Thoracic aorta (tissue), 2 donors: Measurements from ENCODE around the gene LDLRAD4. TPM values are rescaled to one million over a fixed set of nuclear protein-coding genes. Genes with fewer than 3 reads are reported as not detected.

Source experiments
- ATAC-seq: fragments of 150-250 bp; one replicate; pipeline ENCODE4 v1.8.0; 2017; ENCODE audit warnings: low read depth; ENCODE audit not compliant: insufficient number of reproducible peaks, low FRiP score
- DNase-seq: peaks from one replicate; pipeline ENCODE4 v3.0.0-alpha.2; 2020; ENCODE audit warnings: low spot score
- H3K27ac ChIP-seq, 2 donors: fragments of 200-600 bp; sonication (generic); 1 replicate in 1 of 2; 2 replicates in 1 of 2; pipeline ENCODE4 v1.5.1; 2016; ENCODE audit warnings: mild to moderate bottlenecking in 2 of 2, moderate library complexity in 2 of 2
- H3K27me3 ChIP-seq: fragments of 200-600 bp; sonication (generic); replicated peaks from 2 replicates; pipeline ENCODE4 v1.6.0; 2016; ENCODE audit warnings: mild to moderate bottlenecking; ENCODE audit not compliant: insufficient read depth
- H3K36me3 ChIP-seq: fragments of 200-600 bp; sonication (generic); one replicate; pipeline ENCODE4 v1.5.1; 2016
- H3K4me1 ChIP-seq, 2 donors: fragments of 200-600 bp; sonication (generic); 1 replicate in 1 of 2; 2 replicates in 1 of 2; pipeline versions ENCODE4 v1.5.1 to v1.6.0; 2016; ENCODE audit warnings: low read depth in 2 of 2, mild to moderate bottlenecking in 1 of 2; ENCODE audit not compliant: control insufficient read depth in 1 of 2
- H3K4me3 ChIP-seq: fragments of 200-600 bp; sonication (generic); 2 replicates; pipeline ENCODE4 v1.5.1; 2016; ENCODE audit warnings: mild to moderate bottlenecking
- H3K9me3 ChIP-seq: fragments of 200-600 bp; sonication (generic); 2 replicates; pipeline ENCODE4 v1.5.1; 2016
- total RNA-seq, 2 donors: library from RNA; depleted of rRNA; stranded (reverse); fragments of >200 nt; gene quantifications; one replicate each; pipeline versions ENCODE4 v1.1.0 to v1.2.3, GENCODE V29; 2016
- TF ChIP-seq, protein P1 (sequence below): fragments of 200-600 bp; sonication (generic); IDR thresholded peaks from one replicate; pipeline ENCODE4 v1.5.1; 2019; ENCODE audit warnings: antibody characterized with exemption

Gene LDLRAD4
- total RNA-seq, 2 donors from 2014 or later = 98.4 to 135 TPM

DNA sequence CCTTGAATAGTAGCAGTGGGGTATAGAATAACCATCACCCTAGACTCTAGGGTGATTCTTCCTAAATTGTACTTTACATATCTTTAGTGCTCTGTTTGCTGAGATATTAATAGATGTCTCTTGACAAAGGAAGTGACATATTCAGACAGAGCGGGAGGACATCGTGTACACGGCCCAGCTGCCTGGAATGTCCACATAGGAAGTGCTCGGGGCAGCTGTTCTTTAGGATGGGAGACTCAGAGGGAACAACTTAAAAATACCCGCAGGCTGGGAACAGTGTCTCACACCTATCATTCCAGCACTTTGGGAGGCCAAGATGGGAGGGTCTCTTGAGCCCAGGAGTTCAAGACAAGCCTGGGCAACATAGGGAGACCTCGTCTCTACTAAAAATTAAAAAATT, 301.7 kb downstream of the LDLRAD4 start:
- ATAC-seq (no peak), DNase-seq (no peak)
- peaks cover 17 to 27% of the 10 kb centered on the region in 2 donors for H3K4me1 ChIP-seq
- H3K4me3 ChIP-seq = no peak overlapping the region
- TF ChIP-seq, protein P1, sequence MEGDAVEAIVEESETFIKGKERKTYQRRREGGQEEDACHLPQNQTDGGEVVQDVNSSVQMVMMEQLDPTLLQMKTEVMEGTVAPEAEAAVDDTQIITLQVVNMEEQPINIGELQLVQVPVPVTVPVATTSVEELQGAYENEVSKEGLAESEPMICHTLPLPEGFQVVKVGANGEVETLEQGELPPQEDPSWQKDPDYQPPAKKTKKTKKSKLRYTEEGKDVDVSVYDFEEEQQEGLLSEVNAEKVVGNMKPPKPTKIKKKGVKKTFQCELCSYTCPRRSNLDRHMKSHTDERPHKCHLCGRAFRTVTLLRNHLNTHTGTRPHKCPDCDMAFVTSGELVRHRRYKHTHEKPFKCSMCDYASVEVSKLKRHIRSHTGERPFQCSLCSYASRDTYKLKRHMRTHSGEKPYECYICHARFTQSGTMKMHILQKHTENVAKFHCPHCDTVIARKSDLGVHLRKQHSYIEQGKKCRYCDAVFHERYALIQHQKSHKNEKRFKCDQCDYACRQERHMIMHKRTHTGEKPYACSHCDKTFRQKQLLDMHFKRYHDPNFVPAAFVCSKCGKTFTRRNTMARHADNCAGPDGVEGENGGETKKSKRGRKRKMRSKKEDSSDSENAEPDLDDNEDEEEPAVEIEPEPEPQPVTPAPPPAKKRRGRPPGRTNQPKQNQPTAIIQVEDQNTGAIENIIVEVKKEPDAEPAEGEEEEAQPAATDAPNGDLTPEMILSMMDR = no peak
- H3K27me3 ChIP-seq = no peaks in the 10 kb centered on the region
- H3K27ac ChIP-seq = peak overlapping the region; percentile 31 to 50
- peaks cover 4% of the 10 kb centered on the region for H3K9me3 ChIP-seq
- no peaks in the 10 kb centered on the region for H3K36me3 ChIP-seq

DNA sequence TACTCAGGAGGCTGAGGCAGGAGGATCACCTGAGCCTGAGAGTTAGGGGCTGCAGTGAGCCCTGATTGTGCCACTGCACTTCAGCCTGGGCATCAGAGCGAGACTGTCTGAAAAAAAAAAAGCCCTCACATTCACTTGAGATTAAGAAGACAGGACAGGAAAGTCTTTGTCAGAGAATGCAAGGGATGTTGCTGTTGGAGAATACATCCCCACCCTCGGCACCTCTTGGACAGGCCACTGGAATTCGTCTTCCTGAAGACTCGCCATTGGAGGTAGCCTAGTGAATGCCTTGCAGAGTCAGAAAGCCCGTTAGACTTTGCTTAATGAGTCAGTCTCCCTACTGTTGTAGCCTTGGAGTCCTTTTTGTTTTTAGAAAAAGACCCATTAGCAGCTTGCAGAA, 302.2 kb downstream of the LDLRAD4 start:
- peak overlapping the region; percentile 31 to 50 for H3K27ac ChIP-seq
- peaks cover 17 to 27% of the 10 kb centered on the region in 2 donors for H3K4me1 ChIP-seq
- H3K9me3 ChIP-seq = peaks cover 4% of the 10 kb centered on the region
- no peaks in the 10 kb centered on the region for H3K27me3 ChIP-seq
- no peak for ATAC-seq
- TF ChIP-seq, protein P1 = no peak
- H3K36me3 ChIP-seq = no peaks in the 10 kb centered on the region
- H3K4me3 ChIP-seq = no peak overlapping the region
- DNase-seq = no peak

DNA sequence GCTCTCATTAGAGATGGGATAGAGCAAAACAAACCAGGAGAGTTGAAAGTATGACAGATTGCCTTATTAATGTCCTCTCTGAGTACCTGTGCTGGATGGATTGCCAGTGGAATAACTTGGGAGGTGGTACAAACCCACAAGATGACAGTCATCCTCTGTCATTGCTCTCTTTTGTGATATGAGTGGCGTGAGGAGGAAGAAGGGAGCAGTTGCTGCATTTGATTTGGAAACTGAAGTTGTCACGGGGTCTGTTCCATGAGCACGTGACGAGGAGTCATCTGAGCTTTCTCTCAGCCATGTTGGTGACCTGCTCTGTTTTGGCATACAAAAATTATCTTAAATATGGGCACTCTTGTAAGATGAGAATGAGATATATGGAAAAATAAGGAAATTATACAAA, 302.9 kb downstream of the LDLRAD4 start:
- DNase-seq (no peak), ATAC-seq (no peak)
- TF ChIP-seq, protein P1 = no peak
- H3K9me3 ChIP-seq = peaks cover 4% of the 10 kb centered on the region
- H3K27me3 ChIP-seq = no peaks in the 10 kb centered on the region
- no peak overlapping the region for H3K4me3 ChIP-seq
- no peaks in the 10 kb centered on the region for H3K36me3 ChIP-seq
- H3K27ac ChIP-seq = peak overlapping the region in 1 of 2 donors; percentile 50
- H3K4me1 ChIP-seq = peaks cover 17 to 27% of the 10 kb centered on the region in 2 donors

DNA sequence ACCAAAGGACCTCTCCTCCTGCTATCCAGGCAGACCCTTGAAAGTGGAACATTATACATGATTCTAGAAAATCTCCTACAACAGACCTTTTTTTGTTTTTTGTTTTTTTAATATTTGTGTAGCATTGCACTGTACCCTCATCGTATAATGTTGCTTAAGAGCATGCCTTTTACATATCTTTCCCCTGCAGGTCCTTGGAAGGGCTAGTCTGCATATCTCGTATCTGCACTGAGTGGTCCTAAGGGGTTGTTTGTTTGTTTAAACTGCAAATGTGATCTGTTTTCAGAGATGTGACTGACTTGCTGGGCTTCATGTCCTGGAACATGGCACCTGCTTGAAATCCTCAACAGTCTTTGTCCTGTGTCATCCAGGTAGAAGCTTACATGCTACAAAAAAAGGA, 303.7 kb downstream of the LDLRAD4 start:
- Histone ChIP-seq H3K9me3 (peaks cover 4% of the 10 kb centered on the region), H3K4me1 (peaks cover 17 to 27% of the 10 kb centered on the region in 2 donors), H3K27ac (peak overlapping the region; percentile 6 to 13), H3K36me3 (no peaks in the 10 kb centered on the region), H3K27me3 (no peaks in the 10 kb centered on the region), H3K4me3 (no peak overlapping the region)
- DNase-seq (no peak), ATAC-seq (no peak)
- TF ChIP-seq, protein P1 = no peak

DNA sequence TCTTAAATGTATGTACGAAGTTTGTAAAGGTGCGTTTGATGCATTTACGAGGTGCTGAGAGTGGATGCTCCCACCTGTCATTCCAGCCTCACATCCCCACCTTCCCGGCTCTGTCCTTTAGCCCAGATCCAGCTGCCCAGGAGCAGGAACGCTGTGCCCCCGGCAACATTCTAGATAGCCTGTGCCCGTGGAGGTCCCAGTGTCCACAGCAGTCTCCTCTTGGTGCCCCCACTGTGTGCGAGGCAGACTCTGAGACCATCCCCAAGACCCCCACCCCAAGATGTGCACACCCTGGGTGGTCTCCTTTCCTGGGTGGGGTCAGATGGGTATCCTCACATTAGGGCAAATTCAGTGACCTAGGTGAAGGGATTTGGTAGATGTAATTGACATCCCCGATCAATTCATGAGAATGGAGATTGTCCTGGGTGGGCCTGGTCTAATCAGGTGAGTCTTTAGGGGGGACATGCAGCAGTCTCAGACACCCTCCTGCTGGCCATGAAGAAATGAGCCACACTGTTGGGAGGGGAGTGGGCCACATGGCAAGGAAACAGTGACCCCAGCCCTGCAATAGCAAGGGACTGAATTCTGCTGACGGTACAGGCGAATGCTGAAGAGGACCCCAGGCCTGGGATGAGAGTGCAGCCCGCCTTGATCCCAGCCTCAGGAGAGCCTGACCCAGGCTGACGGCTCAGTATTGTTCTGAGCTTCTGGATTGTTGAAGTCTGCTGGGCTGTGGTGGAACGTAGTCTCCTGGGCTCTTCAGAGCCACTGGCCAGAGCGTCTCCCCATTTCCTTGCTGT, 304.5 kb downstream of the LDLRAD4 start:
- no peak for DNase-seq
- no peak for ATAC-seq
- H3K4me1 ChIP-seq = peaks cover 17 to 27% of the 10 kb centered on the region in 2 donors
- no peak overlapping the region for H3K4me3 ChIP-seq
- TF ChIP-seq, protein P1 = no peak
- H3K27me3 ChIP-seq = no peaks in the 10 kb centered on the region
- H3K9me3 ChIP-seq = peaks cover 4% of the 10 kb centered on the region
- H3K36me3 ChIP-seq = no peaks in the 10 kb centered on the region
- no peak overlapping the region for H3K27ac ChIP-seq
